GM12892 (cell line): ENCODE results near the gene NCAPD3.

Experiments used
- POLR2A ChIP-seq: IDR thresholded peaks from 2 replicates; pipeline ENCODE4 v1.6.1; 2011; ENCODE audit warnings: low read depth, low read length, control low read depth
- POLR2AphosphoS5 ChIP-seq: IDR thresholded peaks from 2 replicates; pipeline ENCODE4 v1.6.1; 2011; ENCODE audit warnings: low read depth, low read length, control low read depth

- TF ChIP-seq POLR2A: no peak
- no peak for TF ChIP-seq POLR2AphosphoS5
These were observed 42.1 kb downstream of the NCAPD3 start for GRCh38 chr11:134181707-134182106.
